ENCODE results near the gene CD248.

CD248 gene

DNA sequence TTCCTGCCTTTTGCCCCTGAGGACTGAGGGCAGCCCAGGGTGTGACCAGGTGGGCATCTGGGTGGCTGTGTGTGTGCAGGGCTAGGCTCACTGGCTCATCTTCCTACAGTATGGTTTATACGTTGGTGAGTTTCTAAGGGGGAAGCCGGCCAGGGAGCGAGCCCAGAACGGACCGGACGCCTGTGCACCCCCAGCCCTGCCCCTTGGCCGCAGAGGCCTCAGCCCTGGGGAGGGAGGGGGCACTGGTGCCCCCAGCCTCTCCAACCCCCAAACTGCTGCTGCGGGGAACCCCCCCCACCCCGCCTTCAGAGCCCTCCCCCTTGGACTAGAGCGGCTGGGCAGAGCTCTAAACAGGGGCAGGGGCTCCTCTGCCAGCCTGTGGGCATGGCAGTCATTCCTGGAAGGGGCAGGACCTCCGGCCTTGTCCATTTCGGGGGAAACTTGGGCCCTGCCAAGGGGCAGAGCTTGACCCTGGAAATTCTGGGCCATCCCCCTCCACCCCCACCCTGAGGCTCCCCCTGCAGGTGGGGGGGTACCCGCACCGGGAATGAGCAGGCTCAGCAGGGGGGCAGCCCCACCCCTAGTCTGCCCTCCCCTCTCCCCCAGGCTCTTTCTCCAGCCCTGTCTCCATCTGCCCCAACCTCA is 33.3 kb downstream of the CD248 start:
- ChIA-PET CTCF (interaction anchor here (0.9 to 2.9 kb wide), 5 partner anchors 7 to 88 kb away, joined by 3 to 9 read pairs (median 4); partner anchors contain the start of genes SLC29A2 and TMEM151A), POLR2A (interaction anchor here (1.4 kb wide), 1 partner anchor 15 kb away, joined by 4 read pairs; the partner anchor contains the start of gene RAB1B)
- no peak for DNase-seq (ENCODE audit: extremely low spot score)
- TF ChIP-seq NFRKB (IDR thresholded peaks at IDR 0.05) (no peak), ELF4 (IDR thresholded peaks at IDR 0.05) (no peak), CTBP1 (IDR thresholded peaks at IDR 0.05; ENCODE audit: borderline replicate concordance) (no peak), FOXM1 (IDR thresholded peaks at IDR 0.05; ENCODE audit: borderline replicate concordance) (no peak), FOXA1 (IDR thresholded peaks at IDR 0.05) (no peak), FOXK2 (IDR thresholded peaks at IDR 0.05) (no peak), BHLHE40 (IDR thresholded peaks at IDR 0.05; ENCODE audit: borderline replicate concordance) (no peak), ZNF384 (IDR thresholded peaks at IDR 0.05) (no peak), L3MBTL2 (conservative IDR thresholded peaks at IDR 0.05) (no peak), LEF1 (IDR thresholded peaks at IDR 0.05; ENCODE audit: borderline replicate concordance) (no peak), SP1 (IDR thresholded peaks at IDR 0.05) (no peak), TARDBP (IDR thresholded peaks at IDR 0.05) (no peak), HDGF (IDR thresholded peaks at IDR 0.05; ENCODE audit: borderline replicate concordance) (no peak), ARNT (IDR thresholded peaks at IDR 0.05) (no peak), SUZ12 (IDR thresholded peaks at IDR 0.05) (no peak)
- TF ChIP-seq, protein P1, sequence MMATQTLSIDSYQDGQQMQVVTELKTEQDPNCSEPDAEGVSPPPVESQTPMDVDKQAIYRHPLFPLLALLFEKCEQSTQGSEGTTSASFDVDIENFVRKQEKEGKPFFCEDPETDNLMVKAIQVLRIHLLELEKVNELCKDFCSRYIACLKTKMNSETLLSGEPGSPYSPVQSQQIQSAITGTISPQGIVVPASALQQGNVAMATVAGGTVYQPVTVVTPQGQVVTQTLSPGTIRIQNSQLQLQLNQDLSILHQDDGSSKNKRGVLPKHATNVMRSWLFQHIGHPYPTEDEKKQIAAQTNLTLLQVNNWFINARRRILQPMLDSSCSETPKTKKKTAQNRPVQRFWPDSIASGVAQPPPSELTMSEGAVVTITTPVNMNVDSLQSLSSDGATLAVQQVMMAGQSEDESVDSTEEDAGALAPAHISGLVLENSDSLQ (IDR thresholded peaks at IDR 0.05): no peak

DNA sequence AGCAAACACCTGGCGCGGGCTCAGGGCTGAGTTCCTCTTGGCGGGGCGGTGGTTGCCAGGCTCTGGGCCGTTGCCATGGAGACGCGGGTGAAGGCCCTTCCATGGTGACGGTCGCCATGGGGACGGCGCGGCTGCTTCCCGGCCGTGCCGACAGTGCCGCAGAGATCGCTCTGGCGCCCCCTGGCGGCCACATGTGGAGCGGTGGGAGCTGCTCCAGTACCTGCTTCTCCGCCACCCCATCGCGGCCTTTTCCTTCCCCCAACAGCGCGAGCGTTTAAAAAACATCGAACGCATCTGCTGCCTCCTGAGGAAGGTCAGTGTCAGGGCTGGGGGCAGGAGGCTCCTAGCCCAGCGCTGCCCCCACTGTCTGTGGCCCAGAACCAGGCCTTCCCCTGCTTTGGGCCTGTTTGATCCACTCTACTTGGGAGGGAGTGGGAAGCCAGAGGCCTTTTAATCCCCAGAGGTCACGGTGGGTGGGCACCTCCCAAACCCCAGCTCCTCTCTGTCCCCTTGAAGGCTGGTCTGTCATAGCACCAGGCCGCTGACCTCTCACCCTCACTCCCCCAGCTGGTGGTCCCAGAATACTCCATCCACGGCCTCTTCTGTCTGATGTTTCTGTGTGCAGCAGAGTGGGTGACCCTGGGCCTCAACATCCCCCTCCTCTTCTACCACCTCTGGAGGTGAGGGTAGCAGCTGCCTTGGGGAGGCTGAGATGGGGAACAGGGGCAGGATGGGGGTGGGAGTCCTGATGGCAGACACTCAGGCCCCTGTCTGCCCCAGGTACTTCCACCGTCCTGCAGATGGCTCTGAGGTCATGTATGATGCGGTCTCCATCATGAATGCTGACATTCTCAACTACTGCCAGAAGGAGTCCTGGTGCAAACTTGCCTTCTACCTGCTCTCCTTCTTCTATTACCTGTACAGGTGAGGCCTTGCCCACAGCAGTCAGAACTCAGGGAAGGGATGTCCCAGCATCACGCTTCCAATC is 34.1 kb downstream of the CD248 start:
- POLR2A ChIA-PET: interaction anchor here (1.0 to 1.6 kb wide), 2 partner anchors 10 to 15 kb away, joined by 3 to 5 read pairs; no protein-coding TSS in a partner anchor
- DNase-seq (ENCODE audit: extremely low spot score): peak; percentile 97
- TF ChIP-seq SUZ12 (IDR thresholded peaks at IDR 0.05) (no peak), FOXA1 (IDR thresholded peaks at IDR 0.05) (no peak)
- CTCF ChIA-PET: interaction anchor here (0.6 to 2.9 kb wide), 9 partner anchors 8 to 681 kb away, joined by 3 to 9 read pairs (median 3); partner anchors contain the start of genes RAB1B, SLC29A2 and TMEM151A

DNA sequence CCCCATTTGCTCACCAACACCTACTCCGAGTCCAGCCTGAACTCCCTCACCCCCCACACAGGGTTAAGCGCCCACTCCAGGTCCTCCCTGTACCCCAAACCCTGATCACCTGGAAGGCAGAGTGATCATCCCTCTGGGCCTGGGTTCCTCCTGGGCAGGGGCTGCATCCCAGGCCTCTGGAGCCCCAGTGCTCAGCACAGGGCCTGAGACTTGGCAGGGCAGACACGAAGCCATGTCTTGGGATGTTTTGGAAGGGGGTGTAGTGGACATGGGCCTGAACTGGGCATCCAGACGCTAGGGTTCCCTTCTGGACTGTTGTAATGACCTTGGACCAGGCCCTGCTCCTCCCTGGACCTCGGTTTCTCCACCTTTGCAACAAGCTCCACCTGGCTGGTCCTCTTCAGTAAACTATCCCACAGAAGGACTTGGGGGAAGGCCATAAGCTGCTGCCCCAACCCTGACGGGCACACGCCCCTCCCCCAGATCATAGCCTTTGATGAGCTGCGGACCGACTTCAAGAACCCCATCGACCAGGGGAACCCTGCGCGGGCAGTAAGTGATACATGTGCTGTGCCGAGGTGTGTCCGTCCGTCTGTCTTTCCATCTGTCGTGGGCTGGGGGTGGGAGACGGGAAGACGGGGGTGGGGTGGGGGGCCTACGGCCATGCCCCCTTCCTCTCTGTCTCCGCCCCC is 34.9 kb downstream of the CD248 start:
- DNase-seq (ENCODE audit: extremely low spot score): no peak
- ChIA-PET CTCF (interaction anchor here (1.0 to 2.9 kb wide), 6 partner anchors 9 to 60 kb away, joined by 3 to 9 read pairs (median 4); partner anchors contain the start of genes RAB1B and TMEM151A), POLR2A (interaction anchor here (1.0 to 2.8 kb wide), 4 partner anchors 8 to 26 kb away, joined by 3 to 12 read pairs (median 4); partner anchors contain the start of gene YIF1A)
- TF ChIP-seq SP1 (IDR thresholded peaks at IDR 0.05): no peak
- no peak for TF ChIP-seq CTBP1 (IDR thresholded peaks at IDR 0.05; ENCODE audit: borderline replicate concordance)
- TF ChIP-seq LEF1 (IDR thresholded peaks at IDR 0.05; ENCODE audit: borderline replicate concordance): no peak
- no peak for TF ChIP-seq ARNT (IDR thresholded peaks at IDR 0.05)
- no peak for TF ChIP-seq FOXK2 (IDR thresholded peaks at IDR 0.05)
- TF ChIP-seq HDGF (IDR thresholded peaks at IDR 0.05; ENCODE audit: borderline replicate concordance): no peak
- TF ChIP-seq, protein P1 (IDR thresholded peaks at IDR 0.05): no peak
- no peak for TF ChIP-seq FOXM1 (IDR thresholded peaks at IDR 0.05; ENCODE audit: borderline replicate concordance)
- TF ChIP-seq FOXA1 (IDR thresholded peaks at IDR 0.05): no peak
- no peak for TF ChIP-seq NFRKB (IDR thresholded peaks at IDR 0.05)
- no peak for TF ChIP-seq TARDBP (IDR thresholded peaks at IDR 0.05)
- no peak for TF ChIP-seq BHLHE40 (IDR thresholded peaks at IDR 0.05; ENCODE audit: borderline replicate concordance)

DNA sequence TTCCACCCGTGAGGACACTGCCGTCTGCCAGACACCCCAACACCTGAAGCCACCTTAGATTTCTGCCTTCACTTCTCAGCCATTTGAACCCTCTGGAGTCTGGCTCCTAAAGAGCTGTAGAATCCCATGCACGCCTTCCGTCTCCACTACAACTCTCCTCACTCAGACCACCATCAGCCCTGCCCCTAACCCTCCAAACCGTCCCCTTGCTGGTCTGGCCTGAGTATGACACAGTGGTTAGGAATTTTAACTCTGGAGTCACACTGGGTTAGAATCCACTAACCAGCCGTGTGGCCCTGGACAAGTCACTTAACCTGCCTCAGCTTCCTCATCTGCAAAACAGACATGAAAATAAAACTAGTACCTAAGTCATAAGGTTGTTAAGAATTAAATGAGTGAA is 35.8 kb downstream of the CD248 start:
- CTCF ChIA-PET: no interaction called here
- POLR2A ChIA-PET: interaction anchor here (1.2 to 2.8 kb wide), 4 partner anchors 8 to 27 kb away, joined by 3 to 15 read pairs (median 8); partner anchors contain the start of genes RAB1B and YIF1A
- TF ChIP-seq SUZ12 (IDR thresholded peaks at IDR 0.05) (no peak), FOXK2 (IDR thresholded peaks at IDR 0.05) (no peak)
- DNase-seq (ENCODE audit: extremely low spot score): no peak

DNA sequence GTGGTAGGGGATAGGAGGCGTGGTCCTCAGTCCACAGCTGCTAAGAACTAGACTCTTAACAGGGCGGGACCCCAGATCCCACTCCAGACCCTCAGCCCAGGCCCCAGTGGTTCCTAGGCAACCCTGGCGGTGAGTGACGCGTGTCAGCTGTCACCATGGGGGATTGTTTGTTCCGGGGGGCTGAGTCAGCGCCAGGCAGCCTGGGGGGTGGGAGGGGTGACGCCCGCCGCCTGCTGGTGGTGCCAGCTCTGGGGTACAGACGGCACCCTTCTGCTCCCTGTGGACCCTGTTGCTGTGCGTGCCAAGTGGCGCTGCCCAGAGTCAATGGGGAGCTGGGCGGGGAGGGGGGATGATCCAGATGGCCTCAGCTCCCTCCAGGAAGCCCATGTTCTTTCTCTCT is 36.4 kb downstream of the CD248 start:
- ChIA-PET CTCF (interaction anchor here (1.2 kb wide), 1 partner anchor 22 kb away, joined by 3 read pairs; no protein-coding TSS in a partner anchor), POLR2A (interaction anchor here (1.2 to 2.8 kb wide), 3 partner anchors 9 to 28 kb away, joined by 3 to 15 read pairs (median 12); partner anchors contain the start of genes RAB1B and YIF1A)
- no peak for DNase-seq (ENCODE audit: extremely low spot score)
- TF ChIP-seq, protein P1 (IDR thresholded peaks at IDR 0.05): peak; percentile 61
- no peak for TF ChIP-seq ELF4 (IDR thresholded peaks at IDR 0.05)
